Liver (tissue), 9 donors: ENCODE results near the gene METTL21C. TPM values are rescaled to one million over a fixed set of nuclear protein-coding genes. Genes with fewer than 3 reads are reported as not detected.

Source experiments
- DNase-seq: peaks from one replicate; pipeline ENCODE4 v3.0.0-alpha.2; 2017; ENCODE audit warnings: low spot score
- H3K27ac ChIP-seq, 2 donors: one replicate each; pipeline ENCODE4 v1.7.0; 2013; ENCODE audit warnings: inconsistent platforms in 2 of 2, low read length in 2 of 2, control low read depth in 1 of 2, low read depth in 1 of 2, mild to moderate bottlenecking in 1 of 2
- H3K27me3 ChIP-seq, 4 donors: one replicate each; pipeline versions ENCODE4 v1.6.1 to v1.7.0; 2013; ENCODE audit warnings: low read length in 3 of 4, inconsistent platforms in 1 of 4, mild to moderate bottlenecking in 1 of 4, moderate library complexity in 1 of 4; ENCODE audit not compliant: control insufficient read depth in 4 of 4, insufficient read depth in 4 of 4
- H3K36me3 ChIP-seq, 4 donors: one replicate each; pipeline versions ENCODE4 v1.6.1 to v1.7.0; 2013; ENCODE audit warnings: low read length in 3 of 4, mild to moderate bottlenecking in 3 of 4, low read depth in 1 of 4, moderate library complexity in 1 of 4; ENCODE audit not compliant: control insufficient read depth in 4 of 4, insufficient read depth in 3 of 4
- H3K4me1 ChIP-seq, 4 donors: one replicate each; pipeline versions ENCODE4 v1.6.1 to v1.7.0; 2013; ENCODE audit warnings: low read length in 3 of 4, mild to moderate bottlenecking in 3 of 4, moderate library complexity in 1 of 4; ENCODE audit not compliant: control insufficient read depth in 4 of 4, insufficient read depth in 4 of 4
- H3K4me3 ChIP-seq, 3 donors: one replicate each; pipeline versions ENCODE4 v1.6.1 to v1.7.0; 2013; ENCODE audit warnings: low read length in 3 of 3, control low read depth in 1 of 3, low read depth in 1 of 3, mild to moderate bottlenecking in 1 of 3
- H3K9ac ChIP-seq, 2 donors: one replicate each; pipeline ENCODE4 v1.7.0; 2013; ENCODE audit warnings: low read length in 2 of 2, mild to moderate bottlenecking in 2 of 2, moderate library complexity in 2 of 2, control low read depth in 1 of 2, low read depth in 1 of 2
- H3K9me3 ChIP-seq, 4 donors: one replicate each; pipeline versions ENCODE4 v1.6.1 to v1.7.0; 2013; ENCODE audit warnings: low read length in 3 of 4; ENCODE audit not compliant: control insufficient read depth in 4 of 4
- ATF3 ChIP-seq: IDR thresholded peaks from 2 replicates; pipeline ENCODE4 v1.6.1; 2016; ENCODE audit warnings: antibody characterized with exemption
- CTCF ChIP-seq: fragments of 150-350 bp; IDR thresholded peaks from 2 replicates; pipeline ENCODE4 v1.5.1; 2017; ENCODE audit warnings: improper control_type of control experiment, low read depth, low read length; ENCODE audit not compliant: missing input control
- EGR1 ChIP-seq, 2 donors: IDR thresholded peaks; 2 replicates each; pipeline ENCODE4 v1.6.1; 2016 to 2018; ENCODE audit warnings: antibody characterized with exemption in 2 of 2, low read depth in 2 of 2
- FOXA1 ChIP-seq: IDR thresholded peaks from 2 replicates; pipeline ENCODE4 v1.6.1; 2016; ENCODE audit warnings: antibody characterized with exemption
- FOXA2 ChIP-seq: IDR thresholded peaks from 2 replicates; pipeline ENCODE4 v1.6.1; 2016; ENCODE audit warnings: antibody characterized with exemption
- GABPA ChIP-seq, 2 donors: IDR thresholded peaks in 1 of 2; conservative IDR thresholded peaks in 1 of 2; 2 replicates each; pipeline ENCODE4 v1.6.1; 2016; ENCODE audit warnings: antibody characterized with exemption in 2 of 2, mild to moderate bottlenecking in 1 of 2, moderate library complexity in 1 of 2
- HNF4A ChIP-seq, 2 donors: conservative IDR thresholded peaks; 2 replicates each; pipeline ENCODE4 v1.6.1; 2016; ENCODE audit warnings: antibody characterized with exemption in 2 of 2, mild to moderate bottlenecking in 2 of 2
- HNF4G ChIP-seq: IDR thresholded peaks from 2 replicates; pipeline ENCODE4 v1.6.1; 2016; ENCODE audit warnings: antibody characterized with exemption
- MAX ChIP-seq: IDR thresholded peaks from 2 replicates; pipeline ENCODE4 v1.6.1; 2016; ENCODE audit warnings: antibody characterized with exemption
- NR2F2 ChIP-seq: IDR thresholded peaks from 2 replicates; pipeline ENCODE4 v1.6.1; 2016; ENCODE audit warnings: antibody characterized with exemption
- RAD21 ChIP-seq, 2 donors: IDR thresholded peaks; 2 replicates each; pipeline ENCODE4 v1.6.1; 2016; ENCODE audit warnings: antibody characterized with exemption in 2 of 2, mild to moderate bottlenecking in 2 of 2
- RXRA ChIP-seq, 2 donors: IDR thresholded peaks; 2 replicates each; pipeline ENCODE4 v1.6.1; 2017 to 2018; ENCODE audit warnings: antibody characterized with exemption in 2 of 2, mild to moderate bottlenecking in 1 of 2
- SP1 ChIP-seq: IDR thresholded peaks from 2 replicates; pipeline ENCODE4 v1.6.1; 2018; ENCODE audit warnings: antibody characterized with exemption, mild to moderate bottlenecking
- TAF1 ChIP-seq: conservative IDR thresholded peaks from 2 replicates; pipeline ENCODE4 v1.6.1; 2016; ENCODE audit warnings: antibody characterized with exemption, mild to moderate bottlenecking
- YY1 ChIP-seq: IDR thresholded peaks from 2 replicates; pipeline ENCODE4 v1.6.1; 2016; ENCODE audit warnings: antibody characterized with exemption, mild to moderate bottlenecking
- polyA plus RNA-seq, 2 donors: library from polyadenylated mRNA; stranded (reverse) in 1 of 2; unstranded in 1 of 2; fragments of 200-250 nt in 1 of 2; fragments of >200 nt in 1 of 2; fragmentation: Nextera tagmentation in 1 of 2; extraction: Ambion mirVana in 1 of 2; gene quantifications; one replicate each; pipeline versions ENCODE4 v1.2.1 to v1.2.3, GENCODE V29; 2013 to 2015
- total RNA-seq, 2 donors: library from RNA; depleted of rRNA; stranded (reverse); fragments of >200 nt; gene quantifications; one replicate each; pipeline ENCODE4 v1.2.3, GENCODE V29; 2014
- TF ChIP-seq, protein P1 (sequence below): IDR thresholded peaks from 2 replicates; pipeline ENCODE4 v1.6.1; 2016; ENCODE audit warnings: antibody characterized with exemption, mild to moderate bottlenecking
- TF ChIP-seq, protein P2 (sequence below): IDR thresholded peaks from 2 replicates; pipeline ENCODE4 v1.6.1; 2016; ENCODE audit warnings: antibody characterized with exemption
- donor health status: healthy.
- donor health status: healthy.
- donor health status: healthy.
- donor health status: healthy.
- donor health status: healthy.

METTL21C gene
- total and polyA plus RNA-seq, 4 donors, result 0.09 TPM; not detected in 3

- Histone ChIP-seq H3K9ac (no peak overlapping the region), H3K4me1 (no peaks in the 10 kb centered on the region), H3K36me3 (peaks cover 9 to 44% (median 41%) of the 10 kb centered on the region in 4 donors), H3K27me3 (no peaks in the 10 kb centered on the region), H3K9me3 (peaks cover 0 to 7% (median 3%) of the 10 kb centered on the region in 4 donors), H3K27ac (no peak overlapping the region), H3K4me3 (no peak overlapping the region)
- TF ChIP-seq HNF4G (no peak), FOXA1 (no peak), SP1 (no peak), ATF3 (no peak), GABPA (IDR thresholded peaks at IDR 0.05 in 1 of 2, conservative IDR thresholded peaks at IDR 0.05 in 1 of 2) (no peak), FOXA2 (no peak), CTCF (no peak), YY1 (no peak), HNF4A (conservative IDR thresholded peaks at IDR 0.05) (no peak), RXRA (IDR thresholded peaks at IDR 0.05) (no peak), RAD21 (IDR thresholded peaks at IDR 0.05) (no peak), EGR1 (IDR thresholded peaks at IDR 0.05; ENCODE audit: low read depth in 2 of 2) (no peak), TAF1 (no peak), MAX (no peak), NR2F2 (no peak)
- TF ChIP-seq, protein P1, sequence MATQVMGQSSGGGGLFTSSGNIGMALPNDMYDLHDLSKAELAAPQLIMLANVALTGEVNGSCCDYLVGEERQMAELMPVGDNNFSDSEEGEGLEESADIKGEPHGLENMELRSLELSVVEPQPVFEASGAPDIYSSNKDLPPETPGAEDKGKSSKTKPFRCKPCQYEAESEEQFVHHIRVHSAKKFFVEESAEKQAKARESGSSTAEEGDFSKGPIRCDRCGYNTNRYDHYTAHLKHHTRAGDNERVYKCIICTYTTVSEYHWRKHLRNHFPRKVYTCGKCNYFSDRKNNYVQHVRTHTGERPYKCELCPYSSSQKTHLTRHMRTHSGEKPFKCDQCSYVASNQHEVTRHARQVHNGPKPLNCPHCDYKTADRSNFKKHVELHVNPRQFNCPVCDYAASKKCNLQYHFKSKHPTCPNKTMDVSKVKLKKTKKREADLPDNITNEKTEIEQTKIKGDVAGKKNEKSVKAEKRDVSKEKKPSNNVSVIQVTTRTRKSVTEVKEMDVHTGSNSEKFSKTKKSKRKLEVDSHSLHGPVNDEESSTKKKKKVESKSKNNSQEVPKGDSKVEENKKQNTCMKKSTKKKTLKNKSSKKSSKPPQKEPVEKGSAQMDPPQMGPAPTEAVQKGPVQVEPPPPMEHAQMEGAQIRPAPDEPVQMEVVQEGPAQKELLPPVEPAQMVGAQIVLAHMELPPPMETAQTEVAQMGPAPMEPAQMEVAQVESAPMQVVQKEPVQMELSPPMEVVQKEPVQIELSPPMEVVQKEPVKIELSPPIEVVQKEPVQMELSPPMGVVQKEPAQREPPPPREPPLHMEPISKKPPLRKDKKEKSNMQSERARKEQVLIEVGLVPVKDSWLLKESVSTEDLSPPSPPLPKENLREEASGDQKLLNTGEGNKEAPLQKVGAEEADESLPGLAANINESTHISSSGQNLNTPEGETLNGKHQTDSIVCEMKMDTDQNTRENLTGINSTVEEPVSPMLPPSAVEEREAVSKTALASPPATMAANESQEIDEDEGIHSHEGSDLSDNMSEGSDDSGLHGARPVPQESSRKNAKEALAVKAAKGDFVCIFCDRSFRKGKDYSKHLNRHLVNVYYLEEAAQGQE, result no peak
- TF ChIP-seq, protein P2, sequence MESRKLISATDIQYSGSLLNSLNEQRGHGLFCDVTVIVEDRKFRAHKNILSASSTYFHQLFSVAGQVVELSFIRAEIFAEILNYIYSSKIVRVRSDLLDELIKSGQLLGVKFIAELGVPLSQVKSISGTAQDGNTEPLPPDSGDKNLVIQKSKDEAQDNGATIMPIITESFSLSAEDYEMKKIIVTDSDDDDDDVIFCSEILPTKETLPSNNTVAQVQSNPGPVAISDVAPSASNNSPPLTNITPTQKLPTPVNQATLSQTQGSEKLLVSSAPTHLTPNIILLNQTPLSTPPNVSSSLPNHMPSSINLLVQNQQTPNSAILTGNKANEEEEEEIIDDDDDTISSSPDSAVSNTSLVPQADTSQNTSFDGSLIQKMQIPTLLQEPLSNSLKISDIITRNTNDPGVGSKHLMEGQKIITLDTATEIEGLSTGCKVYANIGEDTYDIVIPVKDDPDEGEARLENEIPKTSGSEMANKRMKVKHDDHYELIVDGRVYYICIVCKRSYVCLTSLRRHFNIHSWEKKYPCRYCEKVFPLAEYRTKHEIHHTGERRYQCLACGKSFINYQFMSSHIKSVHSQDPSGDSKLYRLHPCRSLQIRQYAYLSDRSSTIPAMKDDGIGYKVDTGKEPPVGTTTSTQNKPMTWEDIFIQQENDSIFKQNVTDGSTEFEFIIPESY, result no peak
- DNase-seq, result no peak
These were observed 27.8 kb downstream of the METTL21C start for GRCh38 chr13:102667023-102667422.
